Smooth muscle cell (in vitro differentiated cells): ENCODE data around the gene ALG12. TPM values are rescaled to one million over a fixed set of nuclear protein-coding genes. Genes with fewer than 3 reads are reported as not detected.

Experiments
- DNase-seq: peaks from one replicate; lab custom pipeline; 2025; ENCODE audit not compliant: unreplicated experiment; lab: John Stamatoyannopoulos, UW
- H2AFZ ChIP-seq: fragments of 200-600 bp; sonication (generic); 2 replicates; pipeline ENCODE4 v1.6.0; 2016; ENCODE audit warnings: antibody characterized with exemption, low read depth, mild to moderate bottlenecking
- H3F3A ChIP-seq: fragments of 200-600 bp; sonication (generic); 2 replicates; pipeline ENCODE4 v1.6.0; 2017; ENCODE audit warnings: antibody characterized with exemption, low read depth
- H3K27ac ChIP-seq: fragments of 200-600 bp; sonication (generic); 2 replicates; pipeline ENCODE4 v1.5.1; 2016; ENCODE audit warnings: low read depth, mild to moderate bottlenecking
- H3K27me3 ChIP-seq: fragments of 200-600 bp; sonication (generic); 2 replicates; pipeline ENCODE4 v1.6.1; 2016; ENCODE audit warnings: low read depth, mild to moderate bottlenecking
- H3K36me3 ChIP-seq: fragments of 200-600 bp; sonication (generic); 2 replicates; pipeline ENCODE4 v1.5.1; 2016; ENCODE audit warnings: low read depth
- H3K4me1 ChIP-seq: fragments of 200-600 bp; sonication (generic); 2 replicates; pipeline ENCODE4 v1.5.1; 2016; ENCODE audit warnings: low read depth
- H3K4me2 ChIP-seq: fragments of 200-600 bp; sonication (generic); 2 replicates; pipeline ENCODE4 v1.6.0; 2016; ENCODE audit warnings: mild to moderate bottlenecking
- H3K4me3 ChIP-seq: fragments of 200-600 bp; sonication (generic); 2 replicates; pipeline ENCODE4 v1.5.1; 2016; ENCODE audit warnings: mild to moderate bottlenecking
- H3K79me2 ChIP-seq: fragments of 200-600 bp; sonication (generic); 2 replicates; pipeline ENCODE4 v1.6.0; 2016; ENCODE audit warnings: low read depth, mild to moderate bottlenecking
- H3K9ac ChIP-seq: fragments of 200-600 bp; sonication (generic); 2 replicates; pipeline ENCODE4 v1.6.0; 2016; ENCODE audit warnings: low read depth
- H3K9me3 ChIP-seq: fragments of 200-600 bp; sonication (generic); replicated peaks from 2 replicates; pipeline ENCODE4 v1.5.1; 2016; ENCODE audit warnings: low read depth
- H4K20me1 ChIP-seq: fragments of 200-600 bp; sonication (generic); 2 replicates; pipeline ENCODE4 v1.6.0; 2016; ENCODE audit warnings: low read depth
- CTCF ChIP-seq: fragments of 200-600 bp; sonication (generic); IDR thresholded peaks from 2 replicates; pipeline ENCODE4 v1.5.1; 2017; ENCODE audit warnings: borderline replicate concordance, mild to moderate bottlenecking, antibody characterized with exemption; ENCODE audit not compliant: insufficient read depth, poor library complexity, severe bottlenecking
- WGBS: methylation state at CpG from one replicate; pipeline ENCODE4 v1.1.7; 2016; ENCODE audit warnings: low lambda C conversion rate; 5-methylcytosine and 5-hydroxymethylcytosine counted together
- polyA plus RNA-seq: library from polyadenylated mRNA; unstranded; fragments of >200 nt; fragmentation: Nextera tagmentation; extraction: Ambion mirVana; gene quantifications from 2 replicates; pipeline ENCODE4 v1.2.1, GENCODE V29; 2016
- total RNA-seq: library from RNA; depleted of rRNA; stranded (reverse); fragments of >200 nt; gene quantifications from 2 replicates; pipeline ENCODE4 v1.2.3, GENCODE V29; 2014

Gene ALG12
- total and polyA plus RNA-seq, 2 experiments from 2014 or later: 13.9 to 42.7 TPM

GRCh38 chr22:49909476-49910205 is 8.6 kb downstream of the ALG12 start:
- Histone ChIP-seq H4K20me1 (peaks cover 38% of the 10 kb centered on the region), H3K4me2 (no peak overlapping the region), H3K9ac (no peak overlapping the region), H3K4me3 (no peak overlapping the region), H3K9me3 (no peaks in the 10 kb centered on the region), H3K79me2 (peaks cover under 1% of the 10 kb centered on the region), H3K36me3 (no peaks in the 10 kb centered on the region), H3K27me3 (no peaks in the 10 kb centered on the region), H3K27ac (no peak overlapping the region), H3F3A (no peaks in the 10 kb centered on the region), H2AFZ (no peak overlapping the region), H3K4me1 (no peaks in the 10 kb centered on the region)
- WGBS: 95% methylated on average over 23 of the region's 23 CpGs
- DNase-seq: no peak
- TF ChIP-seq CTCF: no peak

- H2AFZ ChIP-seq: no peak overlapping the region
- H3K4me2 ChIP-seq: no peak overlapping the region
- no peak overlapping the region for H3K27ac ChIP-seq
- H3K79me2 ChIP-seq: no peaks in the 10 kb centered on the region
- H4K20me1 ChIP-seq: peaks cover 29% of the 10 kb centered on the region
- H3K4me1 ChIP-seq: no peaks in the 10 kb centered on the region
- no peaks in the 10 kb centered on the region for H3K27me3 ChIP-seq
- no peaks in the 10 kb centered on the region for H3F3A ChIP-seq
- no peak overlapping the region for H3K9ac ChIP-seq
- H3K36me3 ChIP-seq: no peaks in the 10 kb centered on the region
- no peak for TF ChIP-seq CTCF
- WGBS: 98% methylated on average over 19 of the region's 19 CpGs
- H3K4me3 ChIP-seq: no peak overlapping the region
- no peak for DNase-seq
- no peaks in the 10 kb centered on the region for H3K9me3 ChIP-seq
These were observed 10.4 kb downstream of the ALG12 start for GRCh38 chr22:49907807-49908206.

GRCh38 chr22:49906799-49907290 is 11.4 kb downstream of the ALG12 start:
- Histone ChIP-seq H3K4me3 (no peak overlapping the region), H3F3A (no peaks in the 10 kb centered on the region), H3K4me1 (no peaks in the 10 kb centered on the region), H3K4me2 (no peak overlapping the region), H3K9me3 (no peaks in the 10 kb centered on the region), H3K27me3 (no peaks in the 10 kb centered on the region), H2AFZ (no peak overlapping the region), H3K27ac (no peak overlapping the region), H3K9ac (no peak overlapping the region), H3K36me3 (no peaks in the 10 kb centered on the region), H4K20me1 (peaks cover 35% of the 10 kb centered on the region), H3K79me2 (no peaks in the 10 kb centered on the region)
- no peak for TF ChIP-seq CTCF
- no peak for DNase-seq
- WGBS: 96% methylated on average over 10 of the region's 14 CpGs
